ENCODE results near the gene FGF3.

FGF3 gene

DNA sequence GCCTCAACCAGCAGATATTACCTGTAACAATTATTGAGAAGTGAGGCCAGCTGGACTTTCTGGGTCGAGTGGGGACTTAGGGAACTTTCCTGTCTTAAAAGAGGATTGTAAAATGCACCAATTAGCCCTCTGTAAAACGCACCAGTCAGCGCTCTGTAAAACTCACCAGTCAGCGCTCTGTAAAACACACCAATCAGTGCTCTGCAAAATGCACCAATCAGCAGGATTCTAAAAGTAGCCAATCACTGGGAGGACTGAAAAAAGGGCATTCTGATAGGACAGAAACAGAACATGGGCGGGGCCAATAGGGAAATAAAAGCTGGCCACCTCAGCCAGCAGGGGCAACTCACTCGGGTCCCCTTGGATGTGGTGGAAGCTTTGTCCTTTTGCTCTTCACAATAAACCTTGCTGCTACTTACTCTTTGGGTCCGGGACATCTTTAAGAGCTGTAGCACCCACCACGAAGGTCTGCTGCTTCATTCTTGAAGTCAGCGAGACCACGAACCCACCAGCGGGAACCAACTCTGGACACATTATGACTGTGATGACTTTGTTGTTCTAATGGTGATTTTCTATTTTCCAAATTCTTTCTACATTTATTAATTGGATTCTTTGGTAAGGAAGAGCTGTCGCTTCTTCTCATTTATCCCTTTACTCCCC lies 40.2 kb upstream of the FGF3 start:
- TF ChIP-seq EP300 (IDR thresholded peaks at IDR 0.05; ENCODE audit: borderline replicate concordance): no peak

- TF ChIP-seq EP300 (IDR thresholded peaks at IDR 0.05; ENCODE audit: borderline replicate concordance) (no peak), TEAD4 (IDR thresholded peaks at IDR 0.05) (no peak), NFIC (IDR thresholded peaks at IDR 0.05) (no peak), RAD21 (IDR thresholded peaks at IDR 0.05; ENCODE audit: low read depth) (no peak), CREB1 (IDR thresholded peaks at IDR 0.05; ENCODE audit: low read depth) (no peak)
Measured at GRCh38 chr11:69855421-69855820, 36.2 kb upstream of the FGF3 start.

- TF ChIP-seq FOXM1 (IDR thresholded peaks at IDR 0.05; ENCODE audit: borderline replicate concordance, low read depth): no peak
Measured at GRCh38 chr11:69854713-69855112, 35.5 kb upstream of the FGF3 start.

DNA sequence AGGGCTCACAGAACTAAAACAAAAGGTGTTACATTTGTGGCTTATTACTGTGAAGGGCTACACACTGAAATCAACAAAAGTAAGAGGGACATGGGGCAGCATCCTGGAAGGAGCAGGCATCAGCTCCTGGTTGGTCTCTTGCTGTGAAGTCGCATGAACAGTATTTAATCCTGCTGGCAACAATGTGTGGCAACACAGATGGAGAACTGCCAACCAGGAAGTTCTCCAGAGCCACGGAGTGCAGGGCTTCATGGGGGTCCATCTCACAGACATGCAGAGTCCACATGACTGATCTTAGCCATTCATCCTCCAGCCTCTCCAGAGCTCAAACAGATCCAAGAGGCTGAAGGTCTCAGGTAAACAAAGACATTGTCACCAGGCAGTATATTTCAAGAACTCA lies 32.8 kb upstream of the FGF3 start:
- no peak for TF ChIP-seq TCF12 (IDR thresholded peaks at IDR 0.05; ENCODE audit: low read depth)
- no peak for TF ChIP-seq NFIC (IDR thresholded peaks at IDR 0.05)
- no peak for TF ChIP-seq RAD21 (IDR thresholded peaks at IDR 0.05; ENCODE audit: low read depth)
- no peak for TF ChIP-seq EGR1 (IDR thresholded peaks at IDR 0.05)
- TF ChIP-seq FOXM1 (IDR thresholded peaks at IDR 0.05; ENCODE audit: borderline replicate concordance, low read depth): no peak
- TF ChIP-seq, protein P1, sequence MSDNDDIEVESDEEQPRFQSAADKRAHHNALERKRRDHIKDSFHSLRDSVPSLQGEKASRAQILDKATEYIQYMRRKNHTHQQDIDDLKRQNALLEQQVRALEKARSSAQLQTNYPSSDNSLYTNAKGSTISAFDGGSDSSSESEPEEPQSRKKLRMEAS (IDR thresholded peaks at IDR 0.05): no peak
- TF ChIP-seq EP300 (IDR thresholded peaks at IDR 0.05; ENCODE audit: borderline replicate concordance): no peak
- TF ChIP-seq CEBPB (IDR thresholded peaks at IDR 0.05): no peak
- TF ChIP-seq TAF1 (IDR thresholded peaks at IDR 0.05; ENCODE audit: low read depth): no peak
- no peak for TF ChIP-seq REST (IDR thresholded peaks at IDR 0.05; ENCODE audit: low read depth)
- no peak for TF ChIP-seq USF1 (IDR thresholded peaks at IDR 0.05)
- no peak for TF ChIP-seq CREB1 (IDR thresholded peaks at IDR 0.05; ENCODE audit: low read depth)
- no peak for TF ChIP-seq ZBTB7A (IDR thresholded peaks at IDR 0.05; ENCODE audit: low read depth)
- no peak for TF ChIP-seq TEAD4 (IDR thresholded peaks at IDR 0.05)
- TF ChIP-seq YY1 (IDR thresholded peaks at IDR 0.05; ENCODE audit: low read depth): no peak

DNA sequence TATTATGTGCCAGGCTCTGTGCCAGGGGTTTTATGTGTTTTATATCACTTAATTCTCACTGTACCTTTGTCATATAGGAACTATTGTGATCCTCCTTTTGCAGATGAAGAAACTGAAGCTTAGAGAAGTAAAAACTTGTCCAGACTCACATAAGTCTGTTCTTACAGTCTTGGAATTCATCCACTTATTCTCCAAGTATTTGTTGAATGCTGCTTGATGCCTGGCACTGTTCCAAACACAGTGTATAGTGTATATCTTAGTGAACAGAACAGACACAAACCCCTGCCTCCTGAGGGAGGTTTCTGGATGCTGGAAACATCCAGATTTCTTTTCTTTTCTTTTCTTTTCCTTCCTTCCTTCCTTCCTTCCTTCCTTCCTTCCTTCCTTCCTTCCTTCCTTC lies 29.0 kb upstream of the FGF3 start:
- TF ChIP-seq NFIC (IDR thresholded peaks at IDR 0.05) (0 out of 2 replicates have a peak, but pooled peaks have one; percentile 22), CEBPB (IDR thresholded peaks at IDR 0.05) (no peak)

GRCh38 chr11:69844396-69844795 lies 25.2 kb upstream of the FGF3 start:
- TF ChIP-seq CEBPB (IDR thresholded peaks at IDR 0.05): no peak
- no peak for TF ChIP-seq USF1 (IDR thresholded peaks at IDR 0.05)
- TF ChIP-seq NFIC (IDR thresholded peaks at IDR 0.05): no peak
- no peak for TF ChIP-seq REST (IDR thresholded peaks at IDR 0.05; ENCODE audit: low read depth)
- TF ChIP-seq TCF12 (IDR thresholded peaks at IDR 0.05; ENCODE audit: low read depth): no peak
- TF ChIP-seq EP300 (IDR thresholded peaks at IDR 0.05; ENCODE audit: borderline replicate concordance): no peak
- no peak for TF ChIP-seq FOXM1 (IDR thresholded peaks at IDR 0.05; ENCODE audit: borderline replicate concordance, low read depth)
- TF ChIP-seq TEAD4 (IDR thresholded peaks at IDR 0.05): no peak
- TF ChIP-seq YY1 (IDR thresholded peaks at IDR 0.05; ENCODE audit: low read depth): no peak

DNA sequence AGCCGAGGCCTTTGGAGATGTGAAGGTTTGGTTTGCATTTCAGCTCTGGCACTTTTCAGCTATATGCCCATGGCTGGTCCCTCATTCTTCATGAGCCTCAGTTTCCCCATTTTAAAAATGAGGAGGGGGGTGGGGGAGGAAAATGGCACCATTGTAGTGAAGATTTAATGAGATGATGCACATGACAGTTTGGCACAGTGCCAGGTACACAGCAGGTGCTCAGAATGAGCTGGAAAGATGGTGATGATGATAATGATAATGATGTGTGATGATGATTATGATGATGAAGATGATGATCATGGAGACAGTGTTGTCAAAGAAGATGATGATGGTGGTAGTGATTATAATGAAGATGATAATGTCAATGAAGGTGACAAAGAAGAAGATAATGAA lies 24.3 kb upstream of the FGF3 start:
- TF ChIP-seq NFIC (IDR thresholded peaks at IDR 0.05): peak; percentile 63
- no peak for TF ChIP-seq YY1 (IDR thresholded peaks at IDR 0.05; ENCODE audit: low read depth)
